T-helper 17 cell (primary cell): ENCODE data around the gene RASA3. TPM values are rescaled to one million over a fixed set of nuclear protein-coding genes. Genes with fewer than 3 reads are reported as not detected.
A peak's percentile ranks its signal among the peaks of the same experiment; 100 is the strongest.

Experiments
- ATAC-seq: fragments of 150-1000 bp; cut with Tn5 transposase; 2 replicates; pipeline ENCODE4 v1.10.0; 2021; ENCODE audit warnings: mild to moderate bottlenecking, moderate library complexity
- DNase-seq, 3 donors: peaks; one replicate each; pipeline versions ENCODE4 v3.0.0 to v3.0.0-alpha.2; 2020 to 2021
- H3K9me3 ChIP-seq: one replicate; pipeline ENCODE4 v1.7.0; 2013; ENCODE audit warnings: low read length, mild to moderate bottlenecking; ENCODE audit not compliant: control insufficient read depth, poor library complexity, severe bottlenecking
- H3K27ac Mint-ChIP-seq: one replicate; pipeline ENCODE4 v1.8.0; 2022; ENCODE audit warnings: mild to moderate bottlenecking, moderate library complexity, mixed read lengths
- H3K27me3 Mint-ChIP-seq: one replicate; pipeline ENCODE4 v1.8.0; 2022; ENCODE audit warnings: mixed read lengths
- H3K36me3 Mint-ChIP-seq: one replicate; pipeline ENCODE4 v1.8.0; 2022; ENCODE audit warnings: low read depth, mixed read lengths
- H3K4me1 Mint-ChIP-seq: one replicate; pipeline ENCODE4 v1.8.0; 2022; ENCODE audit warnings: mild to moderate bottlenecking, mixed read lengths
- H3K4me3 Mint-ChIP-seq: one replicate; pipeline ENCODE4 v1.8.0; 2022; ENCODE audit warnings: mild to moderate bottlenecking, moderate library complexity, mixed read lengths
- total RNA-seq, 4 donors: library from RNA in 2 of 4; stranded (reverse) in 2 of 4; gene quantifications; one replicate each; pipeline ENCODE4 v1.2.3 and lab custom pipeline; 2022 to 2026

Gene RASA3
- total RNA-seq, 2 donors from 2014 or later = 204 to 215 TPM

DNA sequence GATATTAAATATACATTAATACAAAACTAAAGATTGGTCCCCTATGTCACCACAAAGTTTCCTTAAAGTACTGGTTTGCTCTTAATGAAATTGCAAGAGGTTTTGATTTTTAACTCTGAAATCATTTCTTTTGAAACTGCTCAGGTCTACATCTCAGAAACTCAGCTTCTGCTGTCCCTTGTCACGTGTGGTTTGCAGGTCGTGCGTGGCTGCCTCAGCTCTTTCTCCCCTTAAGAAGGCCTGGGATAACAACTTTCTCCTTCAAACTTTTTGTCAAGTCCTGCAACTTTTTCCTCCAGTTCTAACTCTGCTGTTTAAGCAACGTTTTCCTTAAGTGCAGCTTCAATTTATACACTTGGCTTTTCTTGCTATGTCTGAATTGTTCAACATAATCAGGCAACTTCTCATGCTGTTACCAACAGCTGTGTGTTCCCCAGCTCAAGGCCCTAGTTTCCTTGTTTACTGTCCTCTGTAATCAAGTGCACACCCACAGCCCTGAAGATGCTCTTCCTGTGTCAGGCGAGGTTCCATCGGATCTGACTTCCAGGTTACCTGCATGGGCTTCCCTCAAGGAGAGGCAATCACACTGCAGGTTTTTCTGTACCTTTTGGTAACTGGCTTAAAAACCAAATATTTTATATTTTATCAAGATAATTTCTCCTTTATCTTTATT is 172.0 kb downstream of the RASA3 start:
- no peak for DNase-seq
- Mint-ChIP-seq H3K4me3 (no peak overlapping the region), H3K27me3 (no peaks in the 10 kb centered on the region), H3K4me1 (peaks cover 2% of the 10 kb centered on the region), H3K27ac (peak overlapping the region; percentile 9), H3K36me3 (peaks cover 5% of the 10 kb centered on the region)
- no peak for ATAC-seq
- H3K9me3 ChIP-seq = no peaks in the 10 kb centered on the region

- Mint-ChIP-seq H3K27me3 (no peaks in the 10 kb centered on the region), H3K36me3 (peaks cover 10% of the 10 kb centered on the region), H3K4me3 (peak overlapping the region; percentile 2), H3K4me1 (peaks cover 2% of the 10 kb centered on the region), H3K27ac (no peak overlapping the region)
- no peaks in the 10 kb centered on the region for H3K9me3 ChIP-seq
- ATAC-seq = no peak
- DNase-seq = no peak
Observed at GRCh38 chr13:113959198-113959597, 173.2 kb downstream of the RASA3 start.

GRCh38 chr13:113958373-113958772 is 174.1 kb downstream of the RASA3 start:
- H3K9me3 ChIP-seq = no peaks in the 10 kb centered on the region
- no peak overlapping the region for H3K27ac Mint-ChIP-seq
- no peaks in the 10 kb centered on the region for H3K27me3 Mint-ChIP-seq
- H3K4me3 Mint-ChIP-seq = no peak overlapping the region
- ATAC-seq = no peak
- H3K4me1 Mint-ChIP-seq = peaks cover 2% of the 10 kb centered on the region
- no peak for DNase-seq
- H3K36me3 Mint-ChIP-seq = peaks cover 10% of the 10 kb centered on the region

- Mint-ChIP-seq H3K27me3 (no peaks in the 10 kb centered on the region), H3K4me1 (peaks cover 2% of the 10 kb centered on the region), H3K36me3 (peaks cover 10% of the 10 kb centered on the region), H3K27ac (no peak overlapping the region), H3K4me3 (no peak overlapping the region)
- H3K9me3 ChIP-seq = no peaks in the 10 kb centered on the region
- DNase-seq (no peak), ATAC-seq (no peak)
Observed at GRCh38 chr13:113956571-113956970, 175.9 kb downstream of the RASA3 start.

DNA sequence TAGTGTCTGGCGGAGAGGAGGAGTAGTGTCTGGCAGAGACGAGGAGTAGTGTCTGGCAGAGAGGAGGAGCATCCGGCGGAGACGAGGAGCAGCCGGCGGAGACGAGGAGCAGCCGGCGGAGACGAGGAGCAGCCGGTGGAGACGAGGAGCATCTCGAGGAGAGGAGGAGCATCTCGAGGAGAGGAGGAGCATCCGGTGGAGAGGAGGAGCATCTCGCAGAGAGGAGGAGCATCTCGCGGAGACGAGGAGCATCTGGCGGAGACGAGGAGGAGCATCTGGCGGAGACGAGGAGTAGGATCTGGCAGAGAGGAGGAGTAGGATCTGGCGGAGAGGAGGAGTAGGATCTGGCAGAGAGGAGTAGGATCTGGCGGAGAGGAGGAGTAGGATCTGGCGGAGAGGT is 176.7 kb downstream of the RASA3 start:
- H3K4me3 Mint-ChIP-seq = no peak overlapping the region
- DNase-seq (no peak), ATAC-seq (no peak)
- H3K9me3 ChIP-seq = no peaks in the 10 kb centered on the region
- H3K36me3 Mint-ChIP-seq = peaks cover 10% of the 10 kb centered on the region
- no peaks in the 10 kb centered on the region for H3K27me3 Mint-ChIP-seq
- H3K4me1 Mint-ChIP-seq = peaks cover 2% of the 10 kb centered on the region
- H3K27ac Mint-ChIP-seq = peak overlapping the region; percentile 76

DNA sequence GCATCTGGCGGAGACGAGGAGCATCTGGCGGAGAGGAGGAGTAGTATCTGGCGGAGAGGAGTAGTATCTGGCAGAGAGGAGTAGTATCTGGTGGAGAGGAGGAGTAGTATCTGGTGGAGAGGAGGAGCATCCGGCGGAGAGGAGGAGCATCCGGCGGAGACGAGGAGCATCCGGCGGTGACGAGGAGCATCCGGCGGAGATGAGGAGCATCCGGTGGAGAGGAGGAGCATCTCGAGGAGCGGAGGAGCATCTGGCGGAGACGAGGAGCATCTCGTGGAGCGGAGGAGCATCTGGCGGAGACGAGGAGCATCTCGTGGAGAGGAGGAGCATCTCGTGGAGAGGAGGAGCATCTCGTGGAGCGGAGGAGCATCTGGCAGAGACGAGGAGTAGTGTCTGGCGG is 177.2 kb downstream of the RASA3 start:
- DNase-seq = no peak
- Mint-ChIP-seq H3K27ac (peak overlapping the region; percentile 76), H3K4me3 (no peak overlapping the region), H3K27me3 (no peaks in the 10 kb centered on the region), H3K36me3 (peaks cover 10% of the 10 kb centered on the region), H3K4me1 (peaks cover 2% of the 10 kb centered on the region)
- ATAC-seq = no peak
- H3K9me3 ChIP-seq = no peaks in the 10 kb centered on the region

GRCh38 chr13:113954046-113954835 is 178.2 kb downstream of the RASA3 start:
- Mint-ChIP-seq H3K27me3 (no peaks in the 10 kb centered on the region), H3K27ac (no peak overlapping the region), H3K4me1 (peaks cover 2% of the 10 kb centered on the region), H3K4me3 (no peak overlapping the region), H3K36me3 (peaks cover 10% of the 10 kb centered on the region)
- no peak for ATAC-seq
- DNase-seq = no peak
- H3K9me3 ChIP-seq = no peaks in the 10 kb centered on the region

- H3K36me3 Mint-ChIP-seq = peaks cover 10% of the 10 kb centered on the region
- H3K27me3 Mint-ChIP-seq = no peaks in the 10 kb centered on the region
- no peaks in the 10 kb centered on the region for H3K9me3 ChIP-seq
- no peak overlapping the region for H3K4me3 Mint-ChIP-seq
- ATAC-seq (no peak), DNase-seq (no peak)
- H3K4me1 Mint-ChIP-seq = peaks cover 2% of the 10 kb centered on the region
- no peak overlapping the region for H3K27ac Mint-ChIP-seq
Observed at GRCh38 chr13:113953561-113953960, 178.9 kb downstream of the RASA3 start.

- H3K4me3 Mint-ChIP-seq = no peak overlapping the region
- no peaks in the 10 kb centered on the region for H3K27me3 Mint-ChIP-seq
- no peaks in the 10 kb centered on the region for H3K9me3 ChIP-seq
- ATAC-seq = no peak
- no peak for DNase-seq
- no peak overlapping the region for H3K27ac Mint-ChIP-seq
- H3K36me3 Mint-ChIP-seq = peaks cover 10% of the 10 kb centered on the region
- H3K4me1 Mint-ChIP-seq = peaks cover under 1% of the 10 kb centered on the region
Observed at GRCh38 chr13:113952983-113953520, 179.4 kb downstream of the RASA3 start.

GRCh38 chr13:113952151-113952982 is 180.1 kb downstream of the RASA3 start:
- no peaks in the 10 kb centered on the region for H3K9me3 ChIP-seq
- Mint-ChIP-seq H3K36me3 (peaks cover 10% of the 10 kb centered on the region), H3K27ac (no peak overlapping the region), H3K4me3 (no peak overlapping the region), H3K27me3 (no peaks in the 10 kb centered on the region), H3K4me1 (no peaks in the 10 kb centered on the region)
- DNase-seq = no peak
- no peak for ATAC-seq

DNA sequence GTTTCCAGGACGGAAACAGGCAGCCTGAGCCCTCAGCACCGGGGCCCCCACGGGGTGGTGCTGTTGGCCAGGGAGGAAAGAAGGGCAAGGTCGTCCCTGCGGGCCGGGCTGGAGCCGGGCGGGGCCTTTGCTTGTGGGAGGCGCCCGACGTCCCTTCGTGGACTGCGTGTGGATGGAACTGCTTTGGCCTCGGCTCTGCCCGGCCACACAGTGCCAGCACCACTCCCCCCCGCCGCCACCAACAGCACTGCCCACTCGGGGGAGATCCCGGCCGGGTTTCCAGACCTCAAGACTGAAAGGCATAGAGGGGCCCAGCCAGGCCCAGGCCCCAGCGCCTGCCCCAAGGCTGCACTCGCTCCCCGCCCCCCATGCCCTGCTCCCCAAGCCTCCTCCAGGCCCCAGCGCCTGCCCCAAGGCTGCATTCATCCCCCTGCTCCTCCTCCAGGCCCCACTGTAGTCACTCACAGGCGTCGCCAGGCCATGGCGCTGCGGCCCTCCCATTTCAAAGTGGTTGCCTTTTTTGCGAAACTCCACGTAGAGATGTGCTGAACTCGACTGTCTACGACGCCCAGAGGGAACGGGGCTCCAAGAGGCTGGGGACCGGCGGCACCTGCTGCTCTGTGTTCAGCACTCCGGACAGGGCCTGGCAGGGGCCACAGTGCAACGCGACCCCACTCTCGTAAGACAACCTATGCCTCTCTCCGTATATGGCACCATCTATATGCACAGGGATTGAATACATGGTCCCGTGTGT is 181.0 kb downstream of the RASA3 start:
- Mint-ChIP-seq H3K36me3 (peaks cover 10% of the 10 kb centered on the region), H3K27ac (no peak overlapping the region), H3K27me3 (no peaks in the 10 kb centered on the region), H3K4me3 (no peak overlapping the region), H3K4me1 (no peaks in the 10 kb centered on the region)
- ATAC-seq (peak; percentile 57), DNase-seq (no peak)
- H3K9me3 ChIP-seq = no peaks in the 10 kb centered on the region

- Mint-ChIP-seq H3K4me1 (no peaks in the 10 kb centered on the region), H3K36me3 (peaks cover 5% of the 10 kb centered on the region), H3K27me3 (no peaks in the 10 kb centered on the region), H3K27ac (no peak overlapping the region), H3K4me3 (no peak overlapping the region)
- no peaks in the 10 kb centered on the region for H3K9me3 ChIP-seq
- ATAC-seq = peak; percentile 14
- DNase-seq = no peak
Observed at GRCh38 chr13:113950451-113951245, 181.8 kb downstream of the RASA3 start.
